DMS153 (cell line): ENCODE data around the gene IL1RAP.
"Not testable (repeated sequence)": the region's sequence is repeated elsewhere in the genome, so short reads cannot be mapped to it uniquely, and the experiment has no call there.

ENCODE experiments used
- DNase-seq: peaks from one replicate; lab custom pipeline; 2025; lab: John Stamatoyannopoulos, UW

Gene IL1RAP

DNA sequence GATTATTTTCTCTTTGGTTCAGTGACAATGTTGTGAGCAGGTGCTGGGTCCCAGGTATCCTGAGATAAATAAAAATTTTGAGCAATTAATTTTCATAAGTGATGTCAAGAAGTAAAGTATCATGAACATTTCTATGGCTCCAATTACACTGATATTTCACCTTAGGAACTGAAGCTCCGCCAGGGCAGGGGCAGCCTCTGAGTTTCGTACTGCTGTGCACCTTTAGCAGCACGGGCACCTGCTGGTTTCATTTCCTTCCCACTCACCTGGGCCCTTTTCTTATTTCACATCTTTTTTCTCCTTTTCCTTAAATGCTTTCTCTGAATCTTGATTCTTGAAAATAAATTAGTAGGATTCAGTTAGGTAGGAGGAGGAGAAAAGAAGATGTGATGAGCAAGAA lies 1.2 kb upstream of the IL1RAP start:
- DNase-seq: no peak

DNA sequence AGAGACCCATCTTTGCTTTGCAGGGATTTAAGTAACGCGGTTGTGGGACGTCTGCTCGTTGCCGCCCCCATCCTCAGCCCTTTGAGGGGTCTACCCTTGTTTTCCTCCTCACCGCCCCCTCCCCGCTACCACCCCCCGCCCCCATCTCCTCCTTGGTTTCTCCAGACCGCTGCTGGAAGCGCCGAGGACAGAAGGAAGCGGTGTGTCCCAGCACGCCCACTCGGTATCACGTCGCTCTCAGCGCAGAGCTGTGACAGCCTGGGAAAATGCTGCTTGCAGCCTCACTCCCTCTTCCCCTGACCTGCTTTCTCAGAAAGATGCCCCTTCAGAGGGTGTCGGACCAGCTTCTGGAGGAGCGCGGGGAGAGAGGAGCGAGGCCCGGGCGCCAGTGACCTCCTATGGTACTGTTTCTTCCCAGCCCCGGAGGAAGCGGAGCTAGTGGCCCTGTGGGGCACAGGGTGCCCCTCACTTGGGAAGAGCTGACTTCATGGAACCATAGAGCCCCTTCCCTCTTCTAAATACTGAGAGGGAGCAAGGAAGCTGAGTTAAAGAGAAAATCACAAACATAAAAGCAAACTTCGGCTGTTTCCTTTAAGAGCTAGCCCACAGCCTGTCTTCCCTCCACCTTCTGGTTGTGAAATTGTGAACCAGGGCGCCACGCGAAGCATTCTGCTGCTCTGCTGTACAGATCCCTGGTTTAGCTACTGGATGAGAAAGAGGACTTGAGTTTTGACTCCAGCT lies 698 bp downstream of the IL1RAP start:
- DNase-seq: no peak

DNA sequence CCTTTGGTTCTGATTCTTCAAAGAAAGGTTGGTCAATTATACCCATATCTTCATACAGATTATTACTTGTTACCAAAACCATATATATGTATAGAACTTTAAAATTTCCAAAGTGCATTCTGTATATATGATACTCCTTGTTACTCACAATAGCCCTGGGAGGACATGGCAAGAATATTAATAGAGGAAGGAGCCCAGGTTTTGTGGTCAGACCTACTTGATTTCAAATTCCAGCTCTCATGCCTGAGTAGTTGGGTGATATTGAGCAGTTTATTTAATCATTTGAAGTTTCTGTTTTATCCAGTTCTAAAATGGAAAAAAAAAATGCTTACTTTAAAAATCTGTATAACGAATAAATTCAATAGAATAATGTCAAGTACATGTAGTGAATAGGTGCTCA lies 2.5 kb downstream of the IL1RAP start:
- DNase-seq: no peak

DNA sequence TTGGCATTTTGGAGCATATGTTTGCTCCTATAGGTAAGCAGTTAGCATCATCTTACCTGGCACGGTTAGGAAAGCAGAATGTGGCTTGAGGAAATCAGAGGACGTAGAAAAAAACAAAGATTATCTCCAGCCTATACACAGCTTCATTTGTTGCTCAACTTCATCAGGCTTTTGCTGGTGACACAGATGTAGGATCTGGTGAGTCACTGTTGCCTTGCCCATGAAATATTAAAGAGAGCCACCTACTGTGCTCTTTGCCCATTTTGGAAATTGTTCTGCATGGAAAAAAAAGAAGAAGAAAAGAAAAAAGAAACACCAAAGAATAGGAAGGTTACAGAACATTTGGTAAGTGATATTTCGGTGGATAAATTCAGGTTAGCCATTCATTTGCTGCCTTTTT lies 3.8 kb downstream of the IL1RAP start:
- DNase-seq: no peak

DNA sequence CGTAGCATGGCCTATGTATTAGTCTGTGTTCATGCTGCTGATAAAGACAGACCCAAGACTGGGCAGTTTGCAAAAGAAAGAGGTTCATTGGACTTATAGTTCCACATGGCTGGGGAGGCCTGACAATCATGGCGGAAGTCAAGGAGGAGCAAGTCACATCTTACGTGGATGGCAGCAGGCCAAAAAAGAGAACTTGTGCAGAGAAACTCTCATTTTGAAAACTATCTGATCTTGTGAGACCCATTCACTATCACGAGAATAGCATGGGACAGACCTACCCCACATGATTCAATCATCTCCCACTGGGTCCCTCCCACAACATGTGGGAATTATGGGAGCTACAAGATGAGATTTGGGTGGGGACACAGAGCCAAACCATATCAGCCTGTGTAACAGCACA lies 4.6 kb downstream of the IL1RAP start:
- not testable (repeated sequence) for DNase-seq

DNA sequence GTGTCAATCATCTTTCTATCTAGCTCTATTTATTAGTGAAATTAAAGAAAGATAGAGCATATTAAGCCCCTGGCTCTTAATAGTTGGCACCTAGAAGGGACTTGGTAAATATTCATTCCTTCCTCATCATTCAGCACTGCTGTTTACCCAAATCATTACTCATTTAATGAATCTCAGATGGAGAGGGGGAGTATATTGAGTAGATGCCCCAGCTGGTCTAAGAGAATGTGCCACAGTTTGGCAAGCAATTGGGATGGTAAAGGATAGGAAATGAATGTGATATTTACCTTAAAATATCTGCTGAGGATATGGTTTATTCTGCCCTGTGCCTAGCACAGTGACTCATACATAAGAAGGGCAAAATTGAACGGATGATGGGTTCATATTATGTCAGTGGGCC lies 6.0 kb downstream of the IL1RAP start:
- DNase-seq: no peak

DNA sequence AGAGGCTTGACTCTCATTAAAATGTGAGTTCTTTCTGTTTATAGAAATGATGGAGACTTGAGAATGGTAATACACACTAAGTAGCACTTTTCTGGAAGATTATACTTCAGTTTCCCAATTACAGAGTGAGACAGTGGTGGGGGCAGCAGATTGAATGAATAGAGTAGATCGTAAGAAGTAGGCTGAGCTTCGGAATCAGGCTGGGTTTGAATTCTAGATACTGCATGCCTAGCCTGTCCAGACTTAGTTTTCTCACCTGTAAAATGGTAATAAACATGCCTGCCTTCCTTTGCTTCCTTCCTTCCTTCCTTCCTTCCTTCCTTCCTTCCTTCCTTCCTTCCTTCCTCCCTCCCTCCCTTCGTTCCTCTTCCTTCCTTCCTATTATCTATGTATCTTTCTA lies 8.1 kb downstream of the IL1RAP start:
- DNase-seq: no peak

DNA sequence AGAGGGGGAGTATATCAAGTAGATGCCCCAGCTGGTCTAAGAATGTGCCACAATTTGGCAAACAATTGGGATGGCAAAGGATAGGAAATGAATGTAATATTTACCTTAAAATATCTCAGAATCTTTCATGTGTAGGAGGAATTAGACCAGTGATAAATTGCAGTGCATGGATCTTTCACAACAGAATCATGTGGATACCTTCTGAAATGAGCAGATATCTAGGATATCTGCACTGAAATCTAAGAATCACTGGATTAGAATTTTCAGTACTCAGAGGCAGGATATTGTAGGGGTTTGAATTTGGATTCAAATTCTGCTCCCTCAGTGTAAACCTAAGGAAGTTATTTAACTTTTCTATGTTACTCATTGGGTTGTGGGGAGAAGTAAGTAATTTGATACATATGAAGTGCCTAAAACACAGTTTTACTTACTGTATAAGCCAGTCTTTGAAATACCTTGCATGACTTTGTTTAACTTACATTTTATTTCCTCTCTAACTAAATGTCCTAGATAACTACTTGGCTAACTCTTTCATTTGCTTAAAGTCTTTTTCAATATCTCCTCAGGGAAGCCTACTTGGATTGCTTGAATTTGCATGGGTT lies 8.8 kb downstream of the IL1RAP start:
- no peak for DNase-seq

DNA sequence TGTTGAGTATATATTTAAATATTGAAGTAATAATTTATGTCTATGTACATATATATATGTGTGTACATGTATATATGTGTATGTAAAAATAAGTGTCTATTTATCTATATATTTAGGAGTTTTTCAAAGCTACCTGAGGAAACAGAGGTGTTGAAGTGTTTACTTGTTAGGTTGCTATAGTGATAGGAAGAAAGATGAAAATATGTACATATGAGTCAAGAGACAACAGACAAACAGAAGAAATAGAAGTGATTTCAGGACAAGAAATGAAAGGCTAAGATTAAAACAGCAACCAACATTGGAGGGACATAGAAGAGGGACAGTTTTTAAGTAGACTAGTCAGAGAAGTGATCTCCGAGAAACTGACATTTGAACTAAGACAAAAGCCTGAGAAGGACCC lies 11.1 kb downstream of the IL1RAP start:
- DNase-seq: no peak

DNA sequence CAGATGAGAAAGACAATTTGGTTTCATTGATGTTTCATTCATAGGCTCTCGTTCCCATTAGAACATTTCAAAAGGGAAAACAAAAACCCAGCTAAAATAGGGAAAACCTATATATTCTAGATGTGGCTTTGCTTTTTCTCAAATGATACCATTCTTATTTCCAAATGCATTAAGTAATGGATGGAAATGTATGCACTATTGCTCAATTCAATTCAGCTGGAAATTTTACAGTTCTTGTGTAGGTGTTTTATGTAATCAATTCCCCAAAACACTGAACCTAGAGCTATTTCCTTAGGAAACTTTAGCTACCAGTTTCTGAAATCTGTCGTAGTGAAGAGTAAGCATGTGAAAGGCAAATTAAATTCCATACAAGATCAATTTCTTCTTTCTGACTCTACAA lies 11.7 kb downstream of the IL1RAP start:
- DNase-seq: no peak

DNA sequence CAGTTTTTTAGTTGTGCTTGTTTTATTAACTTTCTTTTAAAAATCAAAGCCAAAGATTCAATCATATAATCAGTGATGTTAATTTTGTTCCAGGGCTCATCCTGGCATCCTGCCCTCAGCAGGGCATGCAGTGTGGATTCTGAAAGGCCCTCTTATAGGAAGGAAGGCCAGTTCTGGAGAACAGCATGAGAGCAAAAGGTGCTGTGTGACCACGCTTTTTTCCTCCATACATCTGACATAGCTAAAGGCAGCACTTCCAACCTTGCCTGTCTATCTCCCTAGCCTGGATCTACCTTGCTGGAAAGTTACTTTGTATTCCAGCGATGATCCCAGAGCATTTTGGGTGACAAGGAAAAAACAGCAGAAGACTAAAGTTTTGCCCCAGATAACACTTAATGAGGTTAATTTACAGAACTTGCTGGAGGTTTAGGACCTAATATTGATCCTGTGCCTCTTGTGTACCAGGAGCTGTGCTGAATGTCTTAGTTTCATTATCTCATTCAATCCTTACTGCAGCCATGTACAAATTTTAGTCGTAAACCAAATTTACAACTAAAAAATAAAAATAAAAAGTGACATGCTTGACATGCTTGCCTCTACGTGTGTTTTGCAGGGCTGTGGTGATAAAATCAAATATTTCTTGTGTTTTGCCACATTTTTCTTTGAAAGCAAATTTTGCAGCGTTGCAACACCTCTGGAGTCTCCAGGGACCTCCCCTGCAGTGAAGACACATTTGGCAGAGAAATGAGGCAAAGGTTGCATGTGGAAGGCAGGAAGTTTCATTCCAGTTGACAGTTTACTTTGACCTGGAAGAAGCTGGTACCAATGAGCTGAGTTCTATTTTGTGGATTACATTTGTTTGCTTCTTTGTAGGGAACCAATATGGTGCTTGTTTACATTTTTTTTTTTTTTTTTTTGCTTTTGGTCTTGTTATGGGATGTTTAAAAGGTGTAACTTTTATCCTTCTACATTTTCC lies 13.2 kb downstream of the IL1RAP start:
- DNase-seq: no peak

DNA sequence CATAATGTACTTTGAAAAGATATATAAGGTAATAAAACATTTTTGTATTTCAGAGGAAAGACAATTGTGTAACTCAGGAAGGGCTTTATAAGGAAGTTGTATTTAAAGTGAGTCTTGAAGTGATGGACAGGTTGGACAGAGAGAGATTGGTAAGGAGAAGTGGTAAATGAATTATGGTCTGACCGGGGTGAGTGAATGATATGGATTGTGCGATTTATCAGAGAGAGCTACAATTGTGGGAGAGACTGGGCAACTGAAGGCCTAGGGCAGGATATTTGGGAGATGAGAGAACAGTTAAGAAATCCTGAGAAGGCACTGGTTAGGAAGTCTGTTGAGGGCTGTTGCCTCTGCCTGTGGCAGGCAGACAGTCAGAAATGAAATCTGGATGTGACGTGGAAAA lies 14.8 kb downstream of the IL1RAP start:
- DNase-seq: no peak

DNA sequence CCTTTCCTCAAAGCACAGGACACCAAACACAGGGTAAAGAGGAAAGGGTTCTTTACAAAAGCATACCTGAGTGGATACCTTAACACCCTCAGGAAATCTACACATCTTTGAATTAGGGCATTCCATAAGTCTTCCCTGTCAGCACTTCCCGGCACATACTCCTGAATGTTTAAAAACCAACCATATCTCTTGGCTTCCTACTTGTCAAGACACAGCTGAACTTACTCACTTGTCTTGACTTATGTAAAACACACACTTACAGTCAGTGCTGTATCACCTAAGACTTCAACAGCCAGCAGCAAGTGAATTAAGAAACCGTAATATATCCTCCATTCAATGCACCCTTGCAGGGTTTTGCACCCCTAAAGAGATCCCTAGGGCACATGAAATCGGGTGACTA lies 17.5 kb downstream of the IL1RAP start:
- DNase-seq: no peak

DNA sequence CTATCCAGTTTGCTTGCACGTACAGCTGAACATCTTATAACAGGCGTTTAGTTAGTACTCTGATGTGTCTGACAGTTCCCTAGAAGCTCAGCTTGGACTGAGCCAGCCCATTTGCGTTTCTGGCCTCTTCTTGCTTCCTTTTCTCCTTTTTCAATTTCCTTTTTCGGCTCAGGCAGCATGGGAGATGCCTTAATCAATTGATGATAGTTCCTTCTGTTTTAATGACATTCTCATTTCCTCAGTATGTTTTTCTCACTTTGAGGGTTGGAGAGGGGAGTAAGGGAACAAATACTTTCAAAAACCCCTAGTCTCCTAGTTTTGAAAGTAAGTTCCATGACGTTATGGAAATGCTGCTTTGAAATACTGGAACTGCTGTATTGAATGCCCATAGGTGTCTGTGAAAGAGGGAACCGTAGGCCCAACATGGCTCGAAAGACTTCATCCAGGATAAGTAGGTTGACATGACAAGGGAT lies 18.9 kb downstream of the IL1RAP start:
- no peak for DNase-seq

DNA sequence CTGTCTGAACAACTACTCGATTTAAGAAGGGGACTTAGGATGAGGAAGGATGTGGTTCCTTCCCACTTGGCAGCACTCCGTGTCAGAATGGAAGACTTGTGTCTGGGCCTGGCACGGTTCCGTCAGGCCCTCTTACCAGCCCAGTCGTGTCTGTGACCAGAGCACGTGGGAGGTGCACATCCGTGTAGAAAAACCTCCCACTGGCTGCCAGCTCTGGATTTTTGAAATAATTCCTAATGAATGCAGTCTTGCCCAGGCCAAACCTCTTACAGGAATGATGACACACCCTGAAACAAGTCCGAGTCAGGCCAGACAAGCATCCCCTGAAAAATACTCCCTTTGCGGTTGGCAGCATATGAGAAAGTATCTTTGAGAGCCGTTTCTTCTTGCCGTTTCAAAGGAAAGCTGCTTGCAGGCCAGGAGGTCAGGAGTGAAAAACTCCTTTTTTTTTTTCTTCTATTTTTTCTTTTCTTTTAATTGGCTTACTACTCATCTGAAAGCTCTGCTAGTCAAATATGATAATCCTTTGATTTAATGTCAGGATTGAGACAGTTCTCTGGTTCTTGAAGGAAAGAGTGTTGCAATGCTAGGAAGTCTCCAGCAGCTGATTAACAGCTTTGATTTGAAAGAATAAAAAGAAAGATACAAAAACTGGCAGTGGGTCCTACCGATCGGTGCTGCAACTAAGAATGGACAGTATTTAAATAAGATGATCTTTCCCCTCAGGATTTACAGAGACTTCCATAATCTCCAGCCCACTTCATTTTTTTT lies 19.8 kb downstream of the IL1RAP start:
- no peak for DNase-seq

DNA sequence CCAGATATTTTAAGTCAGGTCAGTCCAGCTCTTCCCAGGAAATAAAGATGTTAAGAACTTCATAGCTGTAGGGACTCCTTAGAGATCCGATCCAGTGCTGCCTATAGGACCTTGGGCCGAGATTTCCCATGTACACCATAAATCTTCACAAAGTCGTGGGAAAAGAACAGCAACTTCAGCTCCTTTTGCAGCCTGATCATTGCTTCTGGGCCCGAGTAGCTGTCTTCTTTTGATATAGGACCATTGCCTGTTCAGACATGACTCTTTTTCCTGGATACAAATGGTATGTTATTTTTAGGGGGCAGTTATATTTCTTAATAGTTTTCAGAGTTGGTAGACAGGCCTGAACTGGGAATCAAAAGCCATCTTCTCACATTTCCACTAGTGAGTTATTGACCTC lies 20.5 kb downstream of the IL1RAP start:
- DNase-seq: no peak

DNA sequence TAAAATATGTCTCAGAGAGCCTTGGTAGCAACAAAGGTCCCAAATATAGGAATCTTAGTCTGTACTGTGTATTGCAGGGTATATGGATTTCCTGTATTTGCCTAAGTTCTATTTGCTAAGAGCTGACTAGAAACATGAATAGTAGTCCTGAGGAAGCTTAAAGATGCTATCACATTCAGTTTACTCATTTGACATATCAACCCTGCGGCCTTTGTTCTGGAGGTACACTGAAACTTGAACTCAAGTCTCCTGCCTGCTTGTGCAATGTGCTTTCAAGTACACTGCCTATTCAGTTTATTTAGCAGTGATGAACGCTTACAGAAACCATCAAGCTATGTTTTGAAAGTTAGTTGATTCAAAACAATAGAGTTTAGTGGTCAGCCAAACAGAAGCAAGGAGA lies 21.1 kb downstream of the IL1RAP start:
- no peak for DNase-seq

DNA sequence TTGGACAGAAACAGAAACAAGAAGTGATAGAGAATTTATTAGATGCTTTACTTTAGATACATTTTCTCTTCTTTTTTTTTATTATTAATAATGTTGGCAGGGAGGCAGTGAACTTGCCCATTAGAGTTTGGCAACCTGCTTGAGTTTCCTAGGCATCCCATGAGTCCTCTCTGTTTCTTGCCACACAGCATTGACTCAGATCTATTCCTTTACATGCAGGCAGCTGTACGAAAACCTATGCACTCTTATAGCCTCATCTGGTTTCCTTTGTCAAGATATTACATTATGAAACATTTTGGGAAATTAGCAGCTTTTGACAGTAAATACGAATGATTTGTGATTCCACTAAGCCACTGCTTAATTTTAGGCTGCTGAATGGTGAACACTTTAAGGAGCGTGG lies 23.3 kb downstream of the IL1RAP start:
- no peak for DNase-seq

DNA sequence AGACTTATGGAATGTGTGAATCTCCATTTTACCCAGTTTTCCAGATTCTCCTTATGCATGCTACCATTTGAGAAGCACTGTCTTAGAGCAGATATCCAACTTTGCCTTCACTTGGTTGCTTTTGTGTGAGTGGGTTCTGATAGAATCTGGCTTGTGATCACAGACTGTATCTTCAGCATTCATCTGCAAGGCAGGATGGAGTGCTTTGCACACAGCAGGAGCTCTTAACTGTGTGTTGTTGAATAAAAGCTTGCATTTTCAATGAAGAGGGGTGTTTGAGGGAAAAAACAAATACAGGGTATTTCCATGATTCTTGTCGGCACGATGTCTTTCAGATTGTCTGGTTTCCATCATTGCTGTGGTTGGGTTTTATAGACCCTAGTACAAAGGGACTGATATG lies 24.4 kb downstream of the IL1RAP start:
- no peak for DNase-seq

DNA sequence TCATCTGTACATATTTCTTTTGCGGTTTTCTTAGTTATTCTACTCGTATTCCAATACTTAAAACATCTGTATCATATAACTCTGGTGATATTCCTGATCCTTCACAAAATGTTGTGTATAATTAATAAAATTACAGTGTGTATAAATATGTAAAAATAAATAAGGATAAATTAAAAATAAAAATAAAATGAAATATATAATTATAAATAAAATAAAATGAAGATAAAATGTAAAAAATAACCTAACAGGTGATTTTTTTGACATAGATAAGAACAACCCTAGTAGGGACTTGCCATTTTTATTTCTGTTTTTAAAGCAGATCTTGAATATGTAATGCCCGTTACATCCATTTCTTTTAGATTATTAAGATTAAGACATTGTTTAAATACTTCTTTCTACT lies 25.6 kb downstream of the IL1RAP start:
- no peak for DNase-seq

DNA sequence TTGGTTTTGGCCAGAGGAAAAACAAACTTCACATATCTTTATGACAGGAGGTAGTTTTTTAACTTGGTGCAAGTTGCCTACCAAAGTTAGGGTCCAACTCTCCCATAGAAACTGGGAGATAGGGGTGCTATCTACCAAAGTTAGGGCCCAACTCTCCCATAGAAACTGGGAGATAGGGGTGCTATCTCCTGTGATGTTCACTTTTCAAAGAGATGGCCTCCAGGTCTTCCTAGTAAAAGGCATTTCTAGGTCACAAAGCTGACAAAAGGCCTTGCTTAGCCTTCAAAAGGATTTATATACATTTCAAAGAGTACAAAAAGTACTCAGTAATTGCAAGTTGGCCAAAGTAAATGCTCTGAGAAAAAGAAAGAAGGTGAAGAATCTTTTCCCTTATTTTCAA lies 27.1 kb downstream of the IL1RAP start:
- no peak for DNase-seq

DNA sequence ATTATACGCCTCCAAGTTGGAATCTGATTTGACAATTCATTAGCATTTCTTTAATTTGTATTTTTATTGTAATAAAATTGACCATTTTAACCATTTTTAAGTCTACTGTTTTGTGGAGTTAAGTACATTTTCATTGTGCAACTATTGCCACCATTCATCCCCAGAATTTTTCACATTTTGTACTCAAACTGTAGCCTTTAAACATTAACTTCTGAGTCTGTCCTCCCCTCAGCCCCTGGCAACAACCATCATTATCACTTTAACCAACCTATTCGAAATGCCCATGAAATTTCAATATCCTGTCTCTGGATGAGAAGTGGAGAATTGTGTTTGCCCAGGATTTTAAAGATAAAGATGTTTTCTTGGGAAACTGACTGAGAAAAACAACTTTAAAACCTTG lies 27.7 kb downstream of the IL1RAP start:
- DNase-seq: no peak
